ENCODE data around the gene DEFB118.
"Not testable (repeated sequence)": the region's sequence is repeated elsewhere in the genome, so short reads cannot be mapped to it uniquely, and the experiment has no call there.

- not testable (repeated sequence) for TF ChIP-seq EZH2phosphoT487 (IDR thresholded peaks at IDR 0.05; ENCODE audit: borderline replicate concordance); RAD21 (IDR thresholded peaks at IDR 0.05; ENCODE audit: low read depth); POLR2A (IDR thresholded peaks at IDR 0.05; ENCODE audit: borderline replicate concordance, extremely low read depth, insufficient read depth, insufficient read length); SRF (IDR thresholded peaks at IDR 0.05; ENCODE audit: low read depth)
- TF ChIP-seq, protein P1, sequence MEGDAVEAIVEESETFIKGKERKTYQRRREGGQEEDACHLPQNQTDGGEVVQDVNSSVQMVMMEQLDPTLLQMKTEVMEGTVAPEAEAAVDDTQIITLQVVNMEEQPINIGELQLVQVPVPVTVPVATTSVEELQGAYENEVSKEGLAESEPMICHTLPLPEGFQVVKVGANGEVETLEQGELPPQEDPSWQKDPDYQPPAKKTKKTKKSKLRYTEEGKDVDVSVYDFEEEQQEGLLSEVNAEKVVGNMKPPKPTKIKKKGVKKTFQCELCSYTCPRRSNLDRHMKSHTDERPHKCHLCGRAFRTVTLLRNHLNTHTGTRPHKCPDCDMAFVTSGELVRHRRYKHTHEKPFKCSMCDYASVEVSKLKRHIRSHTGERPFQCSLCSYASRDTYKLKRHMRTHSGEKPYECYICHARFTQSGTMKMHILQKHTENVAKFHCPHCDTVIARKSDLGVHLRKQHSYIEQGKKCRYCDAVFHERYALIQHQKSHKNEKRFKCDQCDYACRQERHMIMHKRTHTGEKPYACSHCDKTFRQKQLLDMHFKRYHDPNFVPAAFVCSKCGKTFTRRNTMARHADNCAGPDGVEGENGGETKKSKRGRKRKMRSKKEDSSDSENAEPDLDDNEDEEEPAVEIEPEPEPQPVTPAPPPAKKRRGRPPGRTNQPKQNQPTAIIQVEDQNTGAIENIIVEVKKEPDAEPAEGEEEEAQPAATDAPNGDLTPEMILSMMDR (IDR thresholded peaks at IDR 0.05 in 2 of 3, conservative IDR thresholded peaks at IDR 0.05 in 1 of 3; ENCODE audit: borderline replicate concordance in 1 of 3, insufficient read depth in 1 of 3, low read depth in 2 of 3, low read length in 2 of 3) = not testable (repeated sequence)
- TF ChIP-seq, protein P2, sequence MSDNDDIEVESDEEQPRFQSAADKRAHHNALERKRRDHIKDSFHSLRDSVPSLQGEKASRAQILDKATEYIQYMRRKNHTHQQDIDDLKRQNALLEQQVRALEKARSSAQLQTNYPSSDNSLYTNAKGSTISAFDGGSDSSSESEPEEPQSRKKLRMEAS (IDR thresholded peaks at IDR 0.05) = not testable (repeated sequence)
- TF ChIP-seq, protein P3, sequence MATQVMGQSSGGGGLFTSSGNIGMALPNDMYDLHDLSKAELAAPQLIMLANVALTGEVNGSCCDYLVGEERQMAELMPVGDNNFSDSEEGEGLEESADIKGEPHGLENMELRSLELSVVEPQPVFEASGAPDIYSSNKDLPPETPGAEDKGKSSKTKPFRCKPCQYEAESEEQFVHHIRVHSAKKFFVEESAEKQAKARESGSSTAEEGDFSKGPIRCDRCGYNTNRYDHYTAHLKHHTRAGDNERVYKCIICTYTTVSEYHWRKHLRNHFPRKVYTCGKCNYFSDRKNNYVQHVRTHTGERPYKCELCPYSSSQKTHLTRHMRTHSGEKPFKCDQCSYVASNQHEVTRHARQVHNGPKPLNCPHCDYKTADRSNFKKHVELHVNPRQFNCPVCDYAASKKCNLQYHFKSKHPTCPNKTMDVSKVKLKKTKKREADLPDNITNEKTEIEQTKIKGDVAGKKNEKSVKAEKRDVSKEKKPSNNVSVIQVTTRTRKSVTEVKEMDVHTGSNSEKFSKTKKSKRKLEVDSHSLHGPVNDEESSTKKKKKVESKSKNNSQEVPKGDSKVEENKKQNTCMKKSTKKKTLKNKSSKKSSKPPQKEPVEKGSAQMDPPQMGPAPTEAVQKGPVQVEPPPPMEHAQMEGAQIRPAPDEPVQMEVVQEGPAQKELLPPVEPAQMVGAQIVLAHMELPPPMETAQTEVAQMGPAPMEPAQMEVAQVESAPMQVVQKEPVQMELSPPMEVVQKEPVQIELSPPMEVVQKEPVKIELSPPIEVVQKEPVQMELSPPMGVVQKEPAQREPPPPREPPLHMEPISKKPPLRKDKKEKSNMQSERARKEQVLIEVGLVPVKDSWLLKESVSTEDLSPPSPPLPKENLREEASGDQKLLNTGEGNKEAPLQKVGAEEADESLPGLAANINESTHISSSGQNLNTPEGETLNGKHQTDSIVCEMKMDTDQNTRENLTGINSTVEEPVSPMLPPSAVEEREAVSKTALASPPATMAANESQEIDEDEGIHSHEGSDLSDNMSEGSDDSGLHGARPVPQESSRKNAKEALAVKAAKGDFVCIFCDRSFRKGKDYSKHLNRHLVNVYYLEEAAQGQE (IDR thresholded peaks at IDR 0.05; ENCODE audit: low read depth) = not testable (repeated sequence)
These were observed 4.1 kb upstream of the DEFB118 start for GRCh38 chr20:31364272-31364671.
